IMR-90 (cell line): ENCODE results near the gene CRTAP. TPM values are rescaled to one million over a fixed set of nuclear protein-coding genes. Genes with fewer than 3 reads are reported as not detected.

ENCODE experiments used
- ATAC-seq: fragments of 200-7000 bp; cut with Tn5 transposase; 2 replicates; pipeline ENCODE4 v1.9.1; 2020; ENCODE audit warnings: low read depth, mild to moderate bottlenecking, moderate library complexity
- BruUV-seq: library from RNA; stranded (reverse); fragments of 400-500 nt; replicated peaks from 2 replicates; lab custom pipeline; 2021; lab: Mats Ljungman, UMichigan
- CTCF ChIA-PET: fragments of 300-600 bp; formaldehyde crosslinking; extraction: SDS; loops from one replicate; lab custom pipeline; 2021; ENCODE audit warnings: antibody characterized with exemption; lab: Yijun Ruan, JAX
- POLR2A ChIA-PET: fragments of 300-600 bp; sonication (Branson Sonifier 250); formaldehyde crosslinking; loops from one replicate; lab custom pipeline; 2022; ENCODE audit warnings: antibody characterized with exemption; ENCODE audit not compliant: unreplicated experiment; lab: Charles Lee
- DNase-seq: peaks from one replicate; pipeline ENCODE4 v3.0.0; 2013
- H2AFZ ChIP-seq: replicated peaks from 2 replicates; pipeline ENCODE3; 2013; ENCODE audit warnings: low read length, mild to moderate bottlenecking; ENCODE audit not compliant: poor library complexity
- H2AK5ac ChIP-seq: 2 replicates; pipeline ENCODE4 v1.6.1; 2013; ENCODE audit warnings: low read depth, low read length, inconsistent platforms
- H2AK9ac ChIP-seq: replicated peaks from 2 replicates; pipeline ENCODE3; 2013; ENCODE audit warnings: mild to moderate bottlenecking, low read depth, low read length, moderate library complexity; ENCODE audit not compliant: poor library complexity
- H2BK120ac ChIP-seq: 2 replicates; pipeline ENCODE4 v1.6.1; 2013; ENCODE audit warnings: low read depth, low read length, inconsistent platforms
- H2BK15ac ChIP-seq: 3 replicates; pipeline ENCODE4 v1.6.1; 2013; ENCODE audit warnings: low read depth, low read length, inconsistent platforms
- H2BK20ac ChIP-seq: 2 replicates; pipeline ENCODE4 v1.6.1; 2013; ENCODE audit warnings: low read depth, mild to moderate bottlenecking, inconsistent platforms, low read length, moderate library complexity
- H2BK5ac ChIP-seq: 2 replicates; pipeline ENCODE4 v1.6.1; 2013; ENCODE audit warnings: mild to moderate bottlenecking, low read depth, low read length, inconsistent platforms; ENCODE audit not compliant: poor library complexity, severe bottlenecking
- H3K14ac ChIP-seq: replicated peaks from 2 replicates; pipeline ENCODE4 v1.6.1; 2013; ENCODE audit warnings: low read depth, low read length, inconsistent platforms
- H3K18ac ChIP-seq: 2 replicates; pipeline ENCODE4 v1.6.1; 2013; ENCODE audit warnings: low read depth, low read length, control low read depth
- H3K23ac ChIP-seq: 2 replicates; pipeline ENCODE4 v1.6.1; 2013; ENCODE audit warnings: low read depth, low read length, inconsistent platforms
- H3K27ac ChIP-seq: 2 replicates; pipeline ENCODE4 v1.5.1; 2013; ENCODE audit warnings: mild to moderate bottlenecking, control low read depth, low read length; ENCODE audit not compliant: insufficient read depth
- H3K27me3 ChIP-seq: 2 replicates; pipeline ENCODE4 v1.6.1; 2013; ENCODE audit warnings: low read length; ENCODE audit not compliant: control insufficient read depth, insufficient read depth
- H3K36me3 ChIP-seq: 2 replicates; pipeline ENCODE4 v1.6.1; 2013; ENCODE audit warnings: low read length, mixed read lengths; ENCODE audit not compliant: control insufficient read depth, insufficient read depth
- H3K4ac ChIP-seq: 2 replicates; pipeline ENCODE4 v1.6.1; 2013; ENCODE audit warnings: low read depth, low read length, inconsistent platforms
- H3K4me1 ChIP-seq: 2 replicates; pipeline ENCODE4 v1.6.1; 2013; ENCODE audit warnings: low read length, mixed read lengths; ENCODE audit not compliant: control insufficient read depth, insufficient read depth
- H3K4me2 ChIP-seq: 2 replicates; pipeline ENCODE4 v1.6.1; 2013; ENCODE audit warnings: low read depth, mild to moderate bottlenecking, control low read depth, low read length, moderate library complexity
- H3K4me3 ChIP-seq: 2 replicates; pipeline ENCODE4 v1.5.1; 2013; ENCODE audit warnings: low read depth, mild to moderate bottlenecking, control low read depth, low read length, moderate library complexity; ENCODE audit not compliant: insufficient read depth
- H3K56ac ChIP-seq: 2 replicates; pipeline ENCODE4 v1.6.1; 2013; ENCODE audit warnings: low read length, inconsistent platforms; ENCODE audit not compliant: insufficient read depth; ENCODE audit errors: extremely low read depth
- H3K79me1 ChIP-seq, 2 experiments: 2 replicates each; pipeline ENCODE4 v1.6.1; 2013; ENCODE audit warnings: low read length in 2 of 2, inconsistent platforms in 1 of 2, low read depth in 1 of 2
- H3K9ac ChIP-seq: 2 replicates; pipeline ENCODE4 v1.6.1; 2013; ENCODE audit warnings: low read depth, low read length, control low read depth
- H3K9me1 ChIP-seq: 2 replicates; pipeline ENCODE4 v1.6.1; 2013; ENCODE audit warnings: low read length, inconsistent platforms; ENCODE audit not compliant: insufficient read depth
- H3K9me3 ChIP-seq: 2 replicates; pipeline ENCODE4 v1.6.1; 2013; ENCODE audit warnings: low read length; ENCODE audit not compliant: control insufficient read depth, insufficient read depth
- H4K20me1 ChIP-seq: 2 replicates; pipeline ENCODE4 v1.6.1; 2013; ENCODE audit warnings: low read length, inconsistent platforms; ENCODE audit not compliant: insufficient read depth
- H4K5ac ChIP-seq: 2 replicates; pipeline ENCODE4 v1.6.1; 2013; ENCODE audit warnings: mild to moderate bottlenecking, low read depth, low read length, control low read depth
- H4K8ac ChIP-seq, 2 experiments: 2 replicates each; pipeline ENCODE4 v1.6.1; 2013; ENCODE audit warnings: low read depth in 2 of 2, low read length in 2 of 2, control low read depth in 1 of 2, inconsistent platforms in 1 of 2
- H4K91ac ChIP-seq: 2 replicates; pipeline ENCODE4 v1.6.1; 2013; ENCODE audit warnings: low read depth, low read length, inconsistent platforms; ENCODE audit not compliant: insufficient read depth
- BHLHE40 ChIP-seq: fragments of 150-350 bp; IDR thresholded peaks from 2 replicates; pipeline ENCODE4 v1.6.1; 2016; ENCODE audit warnings: mild to moderate bottlenecking, low read depth, low read length
- CEBPB ChIP-seq: IDR thresholded peaks from 2 replicates; pipeline ENCODE4 v1.6.1; 2012; ENCODE audit warnings: low read depth, low read length, improper control_type of control experiment
- CHD1 ChIP-seq: IDR thresholded peaks from 2 replicates; pipeline ENCODE4 v1.6.1; 2012; ENCODE audit warnings: low read depth, low read length, improper control_type of control experiment
- CTCF ChIP-seq: conservative IDR thresholded peaks from 2 replicates; pipeline ENCODE4 v1.5.1; 2012; ENCODE audit warnings: mild to moderate bottlenecking, low read depth, low read length, improper control_type of control experiment
- ELK1 ChIP-seq: fragments of 150-350 bp; IDR thresholded peaks from 2 replicates; pipeline ENCODE4 v1.6.1; 2016; ENCODE audit warnings: low read depth, mild to moderate bottlenecking, low read length, moderate library complexity, borderline replicate concordance
- MAZ ChIP-seq: IDR thresholded peaks from 2 replicates; pipeline ENCODE4 v1.6.1; 2012; ENCODE audit warnings: low read depth, mild to moderate bottlenecking, low read length, improper control_type of control experiment, moderate library complexity, borderline replicate concordance
- MXI1 ChIP-seq: IDR thresholded peaks from 2 replicates; pipeline ENCODE4 v1.6.1; 2012; ENCODE audit warnings: low read depth, mild to moderate bottlenecking, low read length, moderate library complexity, borderline replicate concordance
- NFE2L2 ChIP-seq: fragments of 150-350 bp; IDR thresholded peaks from 2 replicates; pipeline ENCODE4 v1.6.1; 2016; ENCODE audit warnings: low read depth, mild to moderate bottlenecking, low read length
- RAD21 ChIP-seq: IDR thresholded peaks from 2 replicates; pipeline ENCODE4 v1.6.1; 2012; ENCODE audit warnings: low read length, improper control_type of control experiment
- RCOR1 ChIP-seq: IDR thresholded peaks from 2 replicates; pipeline ENCODE4 v1.6.1; 2012; ENCODE audit warnings: mild to moderate bottlenecking, low read length, improper control_type of control experiment; ENCODE audit not compliant: insufficient replicate concordance
- RFX5 ChIP-seq: IDR thresholded peaks from 2 replicates; pipeline ENCODE4 v1.8.0; 2012; ENCODE audit warnings: low read depth, mild to moderate bottlenecking, low read length, moderate library complexity
- SMC3 ChIP-seq: fragments of 150-350 bp; IDR thresholded peaks from 2 replicates; pipeline ENCODE4 v1.6.1; 2016; ENCODE audit warnings: low read depth, mild to moderate bottlenecking, antibody characterized with exemption, low read length, moderate library complexity
- USF2 ChIP-seq: fragments of 150-350 bp; IDR thresholded peaks from 2 replicates; pipeline ENCODE4 v1.6.1; 2017; ENCODE audit warnings: mild to moderate bottlenecking, antibody characterized with exemption, low read length, low read depth
- WGBS, 2 experiments: methylation state at CpG; one replicate each; pipeline versions ENCODE4 v1.1.5 to v1.1.7; 2013; ENCODE audit warnings: missing lambda C conversion rate in 2 of 2; ENCODE audit not compliant: insufficient read length in 1 of 2; ENCODE audit errors: extremely low coverage in 2 of 2; 5-methylcytosine and 5-hydroxymethylcytosine counted together
- dilution Hi-C: fragments of 300-500 bp; cut with HindIII; formaldehyde crosslinking; loops from one replicate; pipeline ENCODE4 v1.14.3; 2018; ENCODE audit warnings: low sequenced_read_pairs; ENCODE audit not compliant: unreplicated experiment
- in situ Hi-C: fragments of 300-500 bp; cut with MboI; formaldehyde crosslinking; loops from 3 replicates; pipeline ENCODE4 v1.14.3; 2019; ENCODE audit warnings: low sequenced_read_pairs, inconsistent platforms, mixed read lengths
- intact Hi-C: fragments of 100-400 bp; cut with micrococcal nuclease; formaldehyde crosslinking; loops from 2 replicates; pipeline ENCODE4 v1.10.0; 2022
- polyA plus RNA-seq, 3 experiments: library from polyadenylated mRNA; depleted of rRNA; stranded (reverse); fragments of >200 nt; gene quantifications; 2 replicates each; pipeline ENCODE4 v1.2.3, GENCODE V29; 2012; ENCODE audit warnings: low replicate concordance in 1 of 3
- total RNA-seq: library from RNA; depleted of rRNA; stranded (reverse); fragments of >200 nt; gene quantifications from 2 replicates; pipeline ENCODE4 v1.2.3, GENCODE V29; 2012

CRTAP gene
- total and polyA plus RNA-seq, 2 of the 4 experiments (the other 2 are of a cell fraction), result 108 to 205 TPM

DNA sequence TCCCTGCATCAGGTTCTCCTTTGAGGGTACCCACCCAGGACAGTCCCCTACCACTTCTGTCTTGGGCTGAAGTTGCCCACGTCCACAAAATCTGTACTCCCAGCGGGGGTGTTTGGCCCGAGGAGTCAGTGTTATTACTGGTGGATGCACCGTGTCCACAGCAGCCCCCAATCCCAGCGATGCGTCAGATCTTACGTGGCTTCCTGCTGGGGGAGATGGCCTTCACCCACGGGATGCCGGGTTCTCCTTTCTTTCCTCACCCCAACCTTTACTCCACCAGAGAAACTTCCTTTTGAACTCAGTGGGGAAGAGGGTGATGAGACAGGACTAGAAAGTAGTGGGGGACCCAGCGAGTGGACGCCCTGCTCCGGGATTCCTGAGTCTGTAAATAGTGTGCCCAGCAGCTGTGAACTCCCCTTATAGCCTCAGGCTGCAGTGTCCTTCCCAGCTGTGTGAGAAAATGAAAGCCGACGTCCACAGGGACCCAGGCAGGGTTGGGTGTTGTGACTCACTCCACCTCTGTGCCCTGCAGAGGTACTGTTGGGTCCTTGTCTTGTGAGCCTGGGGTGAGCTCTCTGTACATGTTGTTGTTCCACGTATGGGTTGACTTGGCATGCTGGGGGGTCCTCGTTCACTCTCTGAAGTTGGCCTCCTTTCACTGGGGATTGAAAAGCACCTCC lies 31.5 kb downstream of the CRTAP start:
- no peak overlapping the region for H3K56ac ChIP-seq
- no peak for DNase-seq
- in situ Hi-C loops, result no loop called here

More for the DNA sequence above, 31.5 kb downstream of the CRTAP start:
- H3K23ac ChIP-seq, result no peak overlapping the region
- CTCF ChIA-PET, result no interaction called here
- no CpG with 5 or more reads among the region's 16 CpGs for whole genome bisulfite sequencing, 2 experiments
- H2AK9ac ChIP-seq, result no peak overlapping the region
- no peak overlapping the region for H2BK20ac ChIP-seq
- no peak overlapping the region for H3K9ac ChIP-seq
- H4K91ac ChIP-seq, result no peak overlapping the region
- no peak overlapping the region for H3K18ac ChIP-seq
- TF ChIP-seq USF2 (no peak), CHD1 (no peak), NFE2L2 (no peak), RCOR1 (no peak), CTCF (no peak), MAZ (no peak), RAD21 (no peak), BHLHE40 (no peak), SMC3 (no peak), MXI1 (no peak), ELK1 (no peak), RFX5 (no peak), CEBPB (no peak)
- ATAC-seq, result no peak
- peaks cover 12% of the 10 kb centered on the region for H3K36me3 ChIP-seq
- peaks cover 7% of the 10 kb centered on the region; the same call in 1 of the 2 replicates for H3K9me1 ChIP-seq
- no TSS peak for BruUV-seq
- H3K27ac ChIP-seq, result no peak overlapping the region
- H2BK5ac ChIP-seq, result no peak overlapping the region
- H3K4me1 ChIP-seq, result peaks cover 6% of the 10 kb centered on the region
- H2BK15ac ChIP-seq, result no peak overlapping the region
- no peak overlapping the region for H2AFZ ChIP-seq
- H3K27me3 ChIP-seq, result no peaks in the 10 kb centered on the region
- H2BK120ac ChIP-seq, result no peak overlapping the region
- H2AK5ac ChIP-seq, result no peak overlapping the region
- H4K8ac ChIP-seq, result no peak overlapping the region
- H3K4me3 ChIP-seq, result no peak overlapping the region
- no peak overlapping the region for H4K5ac ChIP-seq
- no peak overlapping the region for H3K4ac ChIP-seq
- no peak overlapping the region for H3K14ac ChIP-seq
- H3K9me3 ChIP-seq, result no peaks in the 10 kb centered on the region
- H4K20me1 ChIP-seq, result no peaks in the 10 kb centered on the region; the same call in 1 of the 2 replicates
- dilution Hi-C loops, result loop anchor here (25.0 kb wide), 1 partner anchor 242 kb away; no protein-coding TSS in a partner anchor
- intact Hi-C loops, result no loop called here
- H3K79me1 ChIP-seq, result no peaks in the 10 kb centered on the region
- POLR2A ChIA-PET, result no interaction called here
- H3K4me2 ChIP-seq, result no peak overlapping the region
